NB4 (cell line): ENCODE data around the gene MYLK2.

ENCODE experiments used
- MYC ChIP-seq: IDR thresholded peaks from 2 replicates; pipeline ENCODE4 v1.6.1; 2011; ENCODE audit warnings: low read depth, low read length
- POLR2A ChIP-seq: IDR thresholded peaks from 2 replicates; pipeline ENCODE4 v1.6.1; 2011; ENCODE audit warnings: mild to moderate bottlenecking; ENCODE audit not compliant: insufficient read length; ENCODE audit errors: extremely low read depth
- TF ChIP-seq, protein P1 (sequence below): IDR thresholded peaks from one replicate; pipeline ENCODE4 v1.5.1; 2012; ENCODE audit warnings: low read depth, low read length
- TF ChIP-seq, protein P2 (sequence below): IDR thresholded peaks from 2 replicates; pipeline ENCODE4 v1.6.1; 2011; ENCODE audit warnings: low read depth, low read length

DNA sequence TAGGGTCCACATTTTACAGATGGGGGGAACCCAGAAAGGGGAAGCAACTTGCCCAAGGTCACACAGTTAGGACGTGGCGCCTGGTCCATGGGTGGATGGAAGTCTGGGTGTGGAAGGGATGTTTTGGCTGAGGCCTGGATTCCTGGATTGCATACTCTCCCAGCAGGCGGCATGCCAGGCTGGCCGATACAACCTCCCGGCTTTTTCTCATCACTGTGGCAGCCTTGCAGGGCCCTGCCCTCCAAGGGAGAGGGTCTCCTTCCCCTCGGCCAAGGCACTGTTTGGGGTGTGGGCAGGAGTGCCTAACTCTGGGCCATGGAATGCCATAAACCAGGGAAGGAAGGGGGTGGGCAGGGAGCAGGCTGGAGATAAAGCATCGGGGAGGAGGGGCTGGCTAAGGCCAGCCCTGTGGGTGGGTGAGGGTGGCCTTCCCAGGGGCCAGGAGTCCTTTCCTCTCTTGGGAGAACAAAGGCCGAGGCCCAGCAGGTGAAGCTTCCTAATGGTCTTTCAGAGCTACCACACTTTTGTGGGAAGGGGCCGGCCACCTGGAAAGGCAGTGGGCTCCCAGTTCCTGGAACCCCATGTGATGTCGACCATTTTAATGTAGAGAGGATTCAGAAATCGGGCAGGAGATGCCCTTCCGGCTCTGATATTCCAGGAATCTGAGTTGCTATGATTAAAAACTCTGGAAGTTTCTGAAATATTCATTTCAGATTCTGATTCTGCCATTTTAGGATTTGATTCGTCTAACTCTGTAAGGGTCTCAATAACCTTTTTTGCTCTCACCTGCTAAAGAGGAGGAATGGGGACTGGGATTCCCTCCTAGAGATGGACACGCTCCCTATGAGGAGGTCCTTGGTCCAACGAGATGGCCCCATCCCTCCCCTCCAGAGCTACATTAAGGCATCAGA, 22.0 kb downstream of the MYLK2 start:
- TF ChIP-seq, protein P1, sequence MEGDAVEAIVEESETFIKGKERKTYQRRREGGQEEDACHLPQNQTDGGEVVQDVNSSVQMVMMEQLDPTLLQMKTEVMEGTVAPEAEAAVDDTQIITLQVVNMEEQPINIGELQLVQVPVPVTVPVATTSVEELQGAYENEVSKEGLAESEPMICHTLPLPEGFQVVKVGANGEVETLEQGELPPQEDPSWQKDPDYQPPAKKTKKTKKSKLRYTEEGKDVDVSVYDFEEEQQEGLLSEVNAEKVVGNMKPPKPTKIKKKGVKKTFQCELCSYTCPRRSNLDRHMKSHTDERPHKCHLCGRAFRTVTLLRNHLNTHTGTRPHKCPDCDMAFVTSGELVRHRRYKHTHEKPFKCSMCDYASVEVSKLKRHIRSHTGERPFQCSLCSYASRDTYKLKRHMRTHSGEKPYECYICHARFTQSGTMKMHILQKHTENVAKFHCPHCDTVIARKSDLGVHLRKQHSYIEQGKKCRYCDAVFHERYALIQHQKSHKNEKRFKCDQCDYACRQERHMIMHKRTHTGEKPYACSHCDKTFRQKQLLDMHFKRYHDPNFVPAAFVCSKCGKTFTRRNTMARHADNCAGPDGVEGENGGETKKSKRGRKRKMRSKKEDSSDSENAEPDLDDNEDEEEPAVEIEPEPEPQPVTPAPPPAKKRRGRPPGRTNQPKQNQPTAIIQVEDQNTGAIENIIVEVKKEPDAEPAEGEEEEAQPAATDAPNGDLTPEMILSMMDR, result no peak
- no peak for TF ChIP-seq POLR2A
- TF ChIP-seq, protein P2, sequence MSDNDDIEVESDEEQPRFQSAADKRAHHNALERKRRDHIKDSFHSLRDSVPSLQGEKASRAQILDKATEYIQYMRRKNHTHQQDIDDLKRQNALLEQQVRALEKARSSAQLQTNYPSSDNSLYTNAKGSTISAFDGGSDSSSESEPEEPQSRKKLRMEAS, result no peak
- no peak for TF ChIP-seq MYC
